ENCODE data around the gene WDHD1.
"Not testable (repeated sequence)": the region's sequence is repeated elsewhere in the genome, so short reads cannot be mapped to it uniquely, and the experiment has no call there.

The WDHD1 gene

DNA sequence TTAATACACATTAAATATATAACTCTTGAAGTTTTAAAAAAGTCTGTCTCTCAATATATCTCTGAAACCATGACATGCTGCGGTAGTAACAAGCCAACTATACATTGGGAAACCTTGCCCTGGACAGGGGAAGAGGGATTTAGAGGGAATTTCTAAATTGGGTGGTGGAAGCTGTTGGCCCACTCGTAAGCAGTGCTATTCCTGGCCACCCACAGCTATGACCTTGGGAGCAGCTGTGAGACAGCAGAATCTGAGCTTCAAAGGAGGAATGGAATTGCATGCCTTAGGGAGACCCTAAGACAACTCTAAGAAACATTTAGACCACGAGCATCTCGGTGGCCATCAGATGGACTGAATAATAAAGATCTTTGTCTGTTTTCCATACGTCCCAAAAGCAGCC, 108.5 kb downstream of the WDHD1 start:
- no peak overlapping the region for H3K27ac ChIP-seq
- no peak for DNase-seq (ENCODE audit: low read depth, low spot score)

DNA sequence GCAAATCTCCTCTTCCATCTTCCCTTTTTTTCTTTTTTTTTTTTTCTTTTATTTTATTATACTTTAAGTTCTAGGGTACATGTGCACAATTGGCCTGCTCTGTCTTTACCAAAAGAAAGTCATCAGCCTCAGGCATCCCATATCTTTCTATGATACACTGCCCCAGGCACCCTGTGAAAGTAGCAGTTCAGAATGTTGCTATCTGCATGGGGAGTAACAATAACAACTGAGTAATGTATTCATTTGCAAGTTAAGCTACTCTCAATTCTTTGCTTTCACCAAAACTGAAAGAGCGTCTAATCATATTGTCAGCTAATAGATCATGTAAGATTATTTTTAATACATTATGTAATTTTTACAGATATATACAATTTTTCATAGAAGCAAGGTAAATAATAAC, 110.8 kb downstream of the WDHD1 start:
- DNase-seq (ENCODE audit: low read depth, low spot score): no peak
- no peak overlapping the region for H3K27ac ChIP-seq

DNA sequence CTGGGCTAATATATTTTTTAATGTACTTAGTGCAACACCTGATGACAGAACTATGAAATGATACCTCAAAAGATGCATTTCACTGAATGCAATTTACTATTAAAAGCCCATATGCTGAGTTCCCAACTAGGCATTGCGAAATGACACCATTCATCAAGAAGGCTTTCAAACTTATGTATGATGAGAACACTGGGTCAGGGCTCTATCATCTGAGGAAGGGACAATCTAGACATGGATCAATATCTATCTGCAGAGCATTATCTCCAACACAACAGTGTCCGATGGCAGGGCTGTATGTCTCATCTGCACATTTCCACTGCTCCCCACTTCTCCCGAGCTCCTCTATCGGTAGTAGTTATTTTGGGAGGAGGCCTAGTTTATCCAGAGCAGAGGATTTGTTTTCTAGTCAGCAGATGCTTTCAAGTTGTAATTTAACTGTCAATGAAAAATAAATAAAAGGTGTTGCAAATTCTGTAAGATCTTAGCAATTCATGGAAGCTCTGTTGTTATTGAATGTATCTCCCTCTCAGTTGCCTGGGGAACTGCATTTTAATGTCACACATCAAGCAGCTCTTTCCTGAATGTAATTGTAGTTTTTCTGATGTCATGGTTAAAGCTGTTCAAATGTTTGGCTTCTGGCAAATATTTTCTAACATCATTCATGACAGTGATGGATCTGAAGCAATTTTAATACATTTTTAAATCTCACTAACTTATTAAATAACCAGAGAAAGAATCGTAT, 116.9 kb downstream of the WDHD1 start:
- no peak overlapping the region for H3K27ac ChIP-seq
- no peak for DNase-seq (ENCODE audit: low read depth, low spot score)

DNA sequence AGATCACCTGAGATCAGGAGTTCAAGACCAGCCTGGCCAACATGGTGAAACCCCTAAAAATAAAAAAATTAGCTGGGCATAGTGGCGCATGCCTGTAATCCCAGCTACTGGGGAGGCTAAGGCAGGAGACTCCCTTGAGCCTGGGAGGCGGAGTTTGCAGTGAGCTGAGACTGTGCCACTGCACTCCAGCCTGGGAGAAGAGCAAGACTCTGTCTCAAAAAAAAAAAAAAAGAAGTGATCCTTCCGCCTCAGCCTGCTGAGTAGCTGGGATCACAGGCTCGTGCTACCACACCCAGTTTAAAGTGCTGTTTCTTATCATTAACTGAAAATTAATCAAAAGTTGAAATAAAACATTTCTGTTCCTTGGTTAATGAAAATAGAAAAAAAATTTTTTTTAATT, 117.9 kb downstream of the WDHD1 start:
- not testable (repeated sequence) for DNase-seq (ENCODE audit: low read depth, low spot score); H3K27ac ChIP-seq

DNA sequence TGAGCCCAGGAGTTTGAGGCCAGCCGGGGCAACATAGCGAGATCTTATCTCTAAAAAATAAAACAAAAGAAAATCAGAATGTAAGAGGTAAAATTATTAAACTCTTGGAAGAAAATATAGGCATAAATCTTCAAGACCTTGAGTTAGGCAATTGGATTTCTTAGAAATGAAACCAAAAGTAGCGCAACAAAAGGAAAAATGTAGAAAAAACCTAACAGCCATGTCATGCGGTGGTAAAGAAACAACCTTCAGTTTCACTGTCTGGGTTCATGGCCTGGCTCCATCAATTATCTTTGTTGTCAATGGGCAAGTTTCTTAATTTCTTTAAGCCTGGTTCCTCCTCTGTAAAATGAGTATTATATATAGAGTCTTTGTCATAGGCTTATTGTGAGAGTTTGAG, 118.7 kb downstream of the WDHD1 start:
- no peak overlapping the region for H3K27ac ChIP-seq
- DNase-seq (ENCODE audit: low read depth, low spot score): no peak

DNA sequence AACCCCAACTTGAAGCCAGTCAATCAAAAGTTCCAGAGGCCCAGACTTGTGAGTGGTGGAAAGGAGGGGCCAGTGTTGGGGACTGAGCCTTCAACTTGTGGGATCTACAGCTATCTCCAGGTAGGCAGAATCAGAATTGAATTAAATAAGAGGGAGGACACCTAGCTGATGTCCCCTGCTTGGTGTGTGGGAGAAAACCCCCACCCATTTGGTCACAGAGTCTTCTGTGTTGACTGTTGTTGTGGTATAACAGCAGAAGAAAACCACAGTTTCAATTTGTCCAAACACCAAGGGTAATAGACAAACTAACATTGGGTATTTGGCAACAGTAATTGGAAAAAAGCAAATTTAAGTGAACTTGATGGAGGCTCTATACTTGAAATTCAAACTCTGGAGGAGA, 120.8 kb downstream of the WDHD1 start:
- DNase-seq (ENCODE audit: low read depth, low spot score): no peak
- no peak overlapping the region for H3K27ac ChIP-seq

DNA sequence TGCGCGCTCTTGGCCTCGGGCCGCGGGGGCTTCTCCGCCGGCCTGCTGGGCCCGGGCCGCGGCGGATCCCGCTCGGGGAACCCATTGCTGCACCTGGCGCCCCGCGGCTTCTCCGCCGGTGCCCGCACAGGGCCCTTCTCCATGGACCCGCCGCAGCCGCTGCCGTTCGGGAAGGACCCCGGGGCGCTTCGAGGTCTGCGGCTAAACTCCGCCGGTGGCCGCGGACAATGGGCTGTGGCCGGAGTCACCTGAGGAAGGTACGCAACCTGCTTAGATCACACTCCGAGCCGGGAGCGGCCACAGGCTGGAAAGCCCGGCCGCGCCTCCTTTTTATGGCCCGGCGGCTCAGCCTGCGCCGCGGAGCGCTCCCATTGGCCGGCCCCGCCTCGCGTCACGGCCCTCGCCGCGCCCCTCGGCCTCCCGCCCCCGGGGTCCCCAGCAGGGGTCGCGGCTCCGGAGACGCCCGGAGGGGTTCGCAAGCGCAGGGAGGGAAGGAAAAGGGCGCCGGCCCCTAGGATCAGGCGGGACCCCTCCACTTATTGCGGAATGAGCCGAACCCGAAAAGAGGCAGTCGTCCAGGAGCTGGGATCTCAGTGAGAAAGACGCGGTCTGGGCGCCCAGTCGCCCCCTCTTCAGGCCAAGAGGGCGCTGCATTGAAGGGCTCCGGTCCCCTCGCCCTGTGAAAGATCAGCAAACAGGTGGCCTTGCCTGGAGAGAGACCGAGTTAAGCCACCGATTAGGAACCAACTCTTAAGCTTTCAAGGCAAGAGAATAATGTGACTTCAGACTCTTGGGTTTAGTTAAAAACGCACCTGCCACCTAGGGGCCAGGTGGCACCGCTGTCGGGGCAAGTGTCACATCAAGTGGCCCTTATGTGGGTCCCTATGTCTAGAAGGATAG, 124.1 kb downstream of the WDHD1 start, which contains the start of gene GCH1:
Gene GCH1 (minus strand): TSS at position 306 of the 900 bp plus-strand sequence. CDS start 163 bp downstream, at position 143.
- H3K27ac ChIP-seq: peak within 1 kb of the TSS; percentile 64
- no peak for DNase-seq (ENCODE audit: low read depth, low spot score)

DNA sequence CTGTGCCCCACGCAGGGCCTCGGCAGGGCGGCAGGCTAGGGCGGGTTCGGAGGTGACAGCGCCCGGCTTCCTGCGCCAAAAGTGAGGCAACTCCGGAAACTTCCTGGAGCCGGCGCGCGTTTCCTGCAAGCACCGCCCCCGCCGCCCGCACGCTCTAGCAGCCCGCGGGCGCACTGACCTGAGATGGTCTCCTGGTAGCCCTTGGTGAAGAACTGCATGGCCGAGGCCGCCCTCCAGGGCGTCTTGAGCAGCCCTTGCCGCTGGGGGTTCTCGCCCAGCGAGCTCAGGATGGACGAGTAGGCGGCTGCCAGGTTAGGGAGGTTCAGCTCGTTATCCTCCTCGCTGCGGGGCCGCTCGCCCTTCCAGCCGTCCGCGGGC, 124.8 kb downstream of the WDHD1 start:
- DNase-seq (ENCODE audit: low read depth, low spot score): no peak

DNA sequence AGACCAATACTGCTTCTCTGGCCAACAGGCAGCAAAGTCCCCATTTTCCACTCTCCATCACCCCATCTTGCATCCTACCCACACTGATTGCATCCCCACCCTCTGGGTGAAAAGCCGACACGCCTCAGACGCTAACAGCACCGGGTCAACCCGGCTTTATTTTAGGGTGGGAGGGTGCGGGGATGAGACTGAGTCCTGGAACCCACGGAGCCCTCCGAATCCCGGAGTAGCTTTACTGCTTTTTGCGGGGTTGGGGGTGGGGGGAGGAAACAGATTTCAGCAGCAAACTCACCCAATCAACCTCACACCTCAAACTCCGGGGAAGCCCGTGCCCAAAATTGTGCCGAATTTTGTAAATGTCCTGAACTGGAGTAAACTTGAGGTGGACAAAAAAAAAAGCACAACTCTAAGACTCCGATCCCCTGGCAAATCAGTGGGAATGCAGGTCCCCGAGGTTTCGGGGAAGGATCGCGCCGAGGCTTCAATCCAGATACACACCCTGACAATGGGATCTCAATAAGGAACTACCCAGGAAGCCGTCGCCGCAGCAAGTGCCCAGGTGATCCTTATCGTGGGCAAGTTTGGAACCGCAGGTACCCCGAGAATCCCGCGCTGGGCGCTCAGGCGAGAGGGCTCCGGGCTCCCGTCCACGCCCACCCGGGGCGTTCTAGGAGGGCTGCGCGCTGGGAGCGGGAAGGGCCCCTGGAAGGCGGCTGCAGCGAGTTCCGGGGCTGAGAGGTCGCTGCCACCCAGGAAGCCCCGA, 125.3 kb downstream of the WDHD1 start:
- no peak for DNase-seq (ENCODE audit: low read depth, low spot score)
- H3K27ac ChIP-seq: peak overlapping the region; percentile 64

More for the DNA sequence above, 124.8 kb downstream of the WDHD1 start:
- H3K27ac ChIP-seq: peak overlapping the region; percentile 64

DNA sequence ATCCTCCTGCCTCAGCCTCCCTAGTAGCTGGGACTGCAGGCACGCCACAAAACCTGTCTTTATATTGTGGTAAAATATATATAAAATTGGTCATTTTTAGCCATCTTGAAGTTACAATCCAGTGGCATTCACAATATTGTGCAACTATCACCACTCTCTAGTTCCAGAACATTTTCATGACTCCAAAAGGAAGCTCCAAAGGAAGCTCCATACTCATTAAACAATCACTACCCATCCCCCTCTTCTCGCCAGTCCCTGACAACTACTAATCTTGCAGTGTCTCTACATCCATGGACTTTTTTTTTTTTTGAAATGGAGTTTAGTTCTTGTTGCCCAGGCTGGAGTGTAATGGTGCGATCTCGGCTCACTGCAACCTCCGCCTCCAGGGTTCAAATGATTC, 127.3 kb downstream of the WDHD1 start:
- no peak for DNase-seq (ENCODE audit: low read depth, low spot score)
- H3K27ac ChIP-seq: no peak overlapping the region

DNA sequence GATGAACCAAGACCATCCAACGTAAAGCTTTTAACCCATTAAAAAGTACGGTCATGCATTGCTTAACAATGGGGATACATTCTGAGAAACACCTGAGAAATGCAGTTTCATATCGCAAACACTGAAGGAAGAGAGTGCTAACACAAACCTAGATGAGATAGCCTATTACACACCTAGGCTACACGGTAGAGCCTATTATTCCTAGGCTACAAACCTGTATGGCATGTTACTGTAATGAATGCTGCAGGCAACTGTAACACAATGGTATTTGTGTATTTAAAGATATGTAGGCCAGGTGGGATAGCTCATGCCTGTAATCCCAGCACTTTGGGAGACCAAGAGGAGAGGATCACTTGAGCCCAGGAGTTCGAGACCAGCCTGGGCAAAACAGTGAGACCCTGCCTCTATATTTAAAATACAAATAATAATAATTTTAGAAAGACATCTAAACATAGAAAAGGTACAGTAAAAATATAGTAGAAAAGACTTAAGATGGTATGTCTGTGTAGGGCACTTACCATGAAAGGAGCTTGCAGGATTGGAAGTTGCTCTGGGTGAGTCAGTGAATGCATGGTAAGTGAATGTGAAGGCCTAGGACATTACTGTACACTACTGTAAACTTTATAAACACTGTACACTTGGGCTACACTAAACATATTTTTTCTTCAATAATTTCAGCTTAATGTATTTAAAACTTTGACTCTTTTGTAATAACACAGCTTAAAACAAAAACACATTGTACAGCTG, 128.9 kb downstream of the WDHD1 start:
- not testable (repeated sequence) for H3K27ac ChIP-seq; DNase-seq (ENCODE audit: low read depth, low spot score)

DNA sequence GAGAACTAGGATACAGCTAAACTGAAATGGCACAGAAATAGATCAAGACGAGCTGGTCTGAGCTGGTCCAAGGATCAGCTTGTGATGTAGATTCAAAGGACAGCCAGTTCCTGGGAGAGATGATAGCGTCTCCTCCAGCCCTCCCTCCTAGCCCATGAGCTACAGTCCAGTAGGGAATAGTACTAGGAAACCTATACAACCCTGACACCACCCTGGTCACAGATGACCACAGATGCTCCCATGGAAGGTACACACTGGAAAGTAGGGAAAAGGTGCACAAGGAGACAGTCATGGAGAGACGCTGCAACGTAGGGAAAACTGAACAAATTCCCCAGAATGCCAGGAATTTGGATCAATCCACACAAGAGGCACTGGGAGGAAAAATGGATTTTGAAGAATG, 131.2 kb downstream of the WDHD1 start:
- no peak overlapping the region for H3K27ac ChIP-seq
- DNase-seq (ENCODE audit: low read depth, low spot score): no peak

DNA sequence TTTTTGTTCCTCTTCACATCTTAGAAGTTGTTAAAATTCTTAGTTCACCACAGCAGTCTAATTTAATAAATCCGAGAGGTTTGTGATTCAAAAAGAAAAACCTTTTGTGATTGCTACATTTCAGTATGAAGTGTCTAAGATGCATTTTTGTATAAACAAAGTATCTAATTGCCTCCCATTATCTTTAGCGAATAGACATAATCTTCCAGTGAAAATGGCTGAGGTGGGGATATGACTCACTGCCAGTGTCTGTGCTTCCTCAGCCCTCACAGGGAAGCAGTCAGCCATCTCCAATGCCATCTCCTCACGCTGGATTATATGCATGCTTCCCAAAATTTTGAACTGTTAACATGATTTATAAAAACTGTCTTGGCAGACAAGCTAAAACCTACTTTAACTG, 131.9 kb downstream of the WDHD1 start:
- no peak for DNase-seq (ENCODE audit: low read depth, low spot score)

DNA sequence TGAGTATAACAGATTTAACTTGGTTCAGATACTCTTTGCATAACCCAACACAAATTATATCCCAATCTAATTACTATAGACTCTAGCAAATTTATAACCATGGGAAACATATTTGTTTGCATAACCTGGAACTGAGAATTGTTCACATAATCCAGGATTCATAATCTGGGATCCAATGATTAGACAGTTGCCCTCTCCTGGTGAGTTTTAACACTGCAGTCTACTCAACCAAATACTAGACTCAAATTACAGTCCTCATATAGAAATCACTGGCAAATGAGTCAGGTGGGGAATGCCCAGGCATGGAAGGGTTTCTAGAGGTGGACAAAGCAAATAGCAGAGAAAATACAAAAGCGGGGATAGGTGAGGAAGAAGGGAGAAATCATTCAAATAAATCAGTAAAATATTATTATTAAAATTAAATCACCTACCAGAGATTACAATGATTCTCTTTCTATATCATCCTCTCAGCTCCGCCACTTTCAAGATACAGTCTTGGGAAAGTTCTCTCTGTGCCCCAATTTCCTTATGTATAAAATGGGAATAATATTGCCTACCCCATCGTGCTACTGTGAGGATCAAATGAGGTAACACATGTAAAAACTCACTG, 133.6 kb downstream of the WDHD1 start:
- DNase-seq (ENCODE audit: low read depth, low spot score): peak; percentile 16
- no peak overlapping the region for H3K27ac ChIP-seq

More for the DNA sequence above, 131.9 kb downstream of the WDHD1 start:
- H3K27ac ChIP-seq: no peak overlapping the region

DNA sequence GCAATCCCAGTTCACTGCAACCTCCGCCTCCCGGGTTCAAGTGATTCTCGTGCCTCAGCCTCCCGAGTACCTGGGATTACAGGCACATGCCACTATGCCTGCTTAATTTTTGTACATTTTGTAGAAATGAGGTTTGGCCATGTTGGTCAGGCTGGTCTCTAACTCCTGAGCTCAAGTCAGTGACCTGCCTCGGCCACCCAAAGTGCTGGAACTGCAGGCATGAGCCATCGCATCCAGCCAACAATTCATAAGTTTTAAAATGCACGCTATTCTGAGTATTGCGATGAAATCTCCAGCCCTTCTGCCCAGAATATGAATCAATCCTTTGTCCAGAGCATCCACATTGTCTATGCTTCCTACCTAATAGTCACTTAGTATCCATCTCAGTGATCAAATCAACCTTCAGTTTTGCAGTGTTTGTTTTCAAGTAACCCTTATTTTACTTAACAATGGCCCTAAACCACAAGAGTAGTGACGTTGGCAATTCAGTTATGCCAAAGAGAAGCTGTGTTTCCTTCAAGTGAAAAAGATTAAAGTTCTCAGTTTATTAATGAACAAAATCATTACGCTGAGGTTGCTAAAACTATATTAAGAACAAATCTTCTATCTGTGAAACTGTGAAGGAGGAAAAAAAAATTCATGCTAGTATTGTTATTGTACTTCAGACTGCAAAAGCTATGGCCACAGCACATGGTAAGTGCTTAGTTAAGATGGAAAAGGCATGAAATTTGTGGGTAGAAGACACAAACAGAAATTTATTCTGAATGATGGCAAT, 135.2 kb downstream of the WDHD1 start:
- no peak for DNase-seq (ENCODE audit: low read depth, low spot score)
- no peak overlapping the region for H3K27ac ChIP-seq

DNA sequence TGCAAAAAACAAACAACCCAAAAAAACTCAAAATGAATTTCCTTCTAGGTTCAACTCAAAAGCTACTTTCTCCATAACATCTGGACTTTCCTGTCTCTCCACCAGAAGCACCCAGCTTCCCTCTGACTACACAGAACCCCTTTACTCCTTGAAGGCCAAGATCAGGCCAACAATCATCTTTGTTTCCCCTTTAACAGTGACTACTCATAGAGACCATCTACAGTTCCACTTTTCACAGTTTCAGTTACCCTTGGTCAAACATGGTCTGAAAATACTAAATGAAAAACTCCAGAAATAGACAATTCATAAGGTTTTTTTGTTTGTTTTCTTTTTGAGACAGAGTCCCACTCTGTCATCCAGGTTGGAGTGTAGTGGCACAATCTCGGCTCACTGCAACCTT, 136.1 kb downstream of the WDHD1 start:
- DNase-seq (ENCODE audit: low read depth, low spot score): no peak
- no peak overlapping the region for H3K27ac ChIP-seq

DNA sequence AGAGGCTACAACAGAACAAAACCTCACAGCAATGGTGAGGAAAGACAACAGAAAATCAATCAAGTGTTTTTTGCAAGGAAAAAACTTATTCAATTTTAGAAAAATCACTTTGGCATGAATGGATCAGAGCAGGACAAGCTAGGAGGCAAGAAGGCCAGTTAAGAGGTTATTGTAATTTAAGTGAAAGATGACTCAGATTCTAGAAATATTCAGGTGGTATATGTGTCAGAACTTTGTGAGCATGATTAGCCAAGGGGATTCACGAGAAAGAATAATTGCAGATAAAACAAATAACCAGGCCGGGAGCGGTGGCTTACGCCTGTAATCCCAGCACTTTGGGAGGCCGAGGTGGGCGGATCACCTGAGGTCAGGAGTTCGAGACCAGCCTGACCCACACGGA, 137.0 kb downstream of the WDHD1 start:
- H3K27ac ChIP-seq: no peak overlapping the region
- no peak for DNase-seq (ENCODE audit: low read depth, low spot score)

Data from epithelial cell of prostate (primary cell).